Astrocyte of the cerebellum (primary cell): Measurements from ENCODE around the gene GEMIN2.

ENCODE experiments used
- DNase-seq: peaks from one replicate; pipeline ENCODE4 v3.0.0-alpha.2; 2011; ENCODE audit warnings: low read depth
- H3K4me3 ChIP-seq: 2 replicates; pipeline ENCODE4 v1.5.1; 2011; ENCODE audit warnings: mild to moderate bottlenecking, low read depth, low read length, moderate library complexity
- in situ Hi-C: cut with HindIII; loops from 2 replicates; pipeline ENCODE4 v1.10.0; 2017; ENCODE audit warnings: low sequenced_read_pairs
- TF ChIP-seq, protein P1 (sequence below): IDR thresholded peaks from 2 replicates; pipeline ENCODE4 v1.5.1; 2012; ENCODE audit warnings: low read length, low read depth, moderate library complexity, mild to moderate bottlenecking; ENCODE audit errors: missing control alignments

GEMIN2 gene

DNA sequence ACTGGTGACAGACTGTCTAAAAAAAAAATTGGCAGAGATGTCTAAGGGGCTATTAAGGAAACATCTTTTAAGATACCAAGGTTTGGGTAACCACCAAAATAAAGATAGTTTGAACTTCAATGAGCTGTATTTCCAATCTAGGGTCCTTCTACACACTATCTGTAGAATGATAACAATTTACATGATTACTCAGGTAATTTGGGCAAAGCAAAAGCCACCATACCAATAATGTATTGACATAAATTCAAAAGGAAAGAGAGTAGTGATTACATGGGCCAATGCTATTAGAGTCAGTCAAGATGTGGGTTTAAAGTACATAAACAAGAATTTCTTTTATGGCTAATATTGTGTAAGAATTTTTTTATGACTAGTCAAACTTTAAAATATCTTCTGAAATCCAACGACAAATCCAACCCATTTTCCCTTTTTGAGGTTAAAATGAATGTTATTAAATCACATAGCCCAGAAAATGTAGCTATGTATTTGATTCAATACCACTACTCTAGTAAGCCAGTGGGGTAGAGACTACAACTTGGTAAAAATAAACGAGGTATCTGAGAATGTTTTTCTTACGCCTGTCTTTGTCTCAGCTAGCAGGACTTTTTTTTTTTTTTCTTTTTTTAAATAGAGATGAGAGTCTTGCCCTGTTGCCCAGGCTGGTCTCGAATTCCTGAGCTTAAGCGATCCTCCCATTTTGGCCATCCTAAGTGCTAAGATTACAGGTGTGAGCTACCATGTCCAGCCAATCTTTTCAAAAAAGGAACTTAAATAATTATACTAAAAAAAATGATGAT lies 71.3 kb downstream of the GEMIN2 start:
- no peak for DNase-seq
- TF ChIP-seq, protein P1, sequence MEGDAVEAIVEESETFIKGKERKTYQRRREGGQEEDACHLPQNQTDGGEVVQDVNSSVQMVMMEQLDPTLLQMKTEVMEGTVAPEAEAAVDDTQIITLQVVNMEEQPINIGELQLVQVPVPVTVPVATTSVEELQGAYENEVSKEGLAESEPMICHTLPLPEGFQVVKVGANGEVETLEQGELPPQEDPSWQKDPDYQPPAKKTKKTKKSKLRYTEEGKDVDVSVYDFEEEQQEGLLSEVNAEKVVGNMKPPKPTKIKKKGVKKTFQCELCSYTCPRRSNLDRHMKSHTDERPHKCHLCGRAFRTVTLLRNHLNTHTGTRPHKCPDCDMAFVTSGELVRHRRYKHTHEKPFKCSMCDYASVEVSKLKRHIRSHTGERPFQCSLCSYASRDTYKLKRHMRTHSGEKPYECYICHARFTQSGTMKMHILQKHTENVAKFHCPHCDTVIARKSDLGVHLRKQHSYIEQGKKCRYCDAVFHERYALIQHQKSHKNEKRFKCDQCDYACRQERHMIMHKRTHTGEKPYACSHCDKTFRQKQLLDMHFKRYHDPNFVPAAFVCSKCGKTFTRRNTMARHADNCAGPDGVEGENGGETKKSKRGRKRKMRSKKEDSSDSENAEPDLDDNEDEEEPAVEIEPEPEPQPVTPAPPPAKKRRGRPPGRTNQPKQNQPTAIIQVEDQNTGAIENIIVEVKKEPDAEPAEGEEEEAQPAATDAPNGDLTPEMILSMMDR = no peak
- no peak overlapping the region for H3K4me3 ChIP-seq
- in situ Hi-C loops = no loop called here
